Muscle layer of duodenum (tissue), 2 donors: Measurements from ENCODE around the gene SLC9C2.
"Not testable (repeated sequence)": the region's sequence is repeated elsewhere in the genome, so short reads cannot be mapped to it uniquely, and the experiment has no call there.

ENCODE experiments used
- H3K27ac ChIP-seq: one replicate; pipeline ENCODE4 v1.7.0; 2013; ENCODE audit warnings: mild to moderate bottlenecking, low read length
- H3K27me3 ChIP-seq: one replicate; pipeline ENCODE4 v1.7.0; 2013; ENCODE audit warnings: low read depth, mild to moderate bottlenecking, control low read depth, low read length
- H3K36me3 ChIP-seq, 2 donors: one replicate each; pipeline ENCODE4 v1.7.0; 2013; ENCODE audit warnings: low read length in 2 of 2, control low read depth in 1 of 2, mild to moderate bottlenecking in 1 of 2; ENCODE audit not compliant: insufficient read depth in 2 of 2, control insufficient read depth in 1 of 2
- H3K4me1 ChIP-seq, 2 donors: one replicate each; pipeline ENCODE4 v1.7.0; 2013; ENCODE audit warnings: low read length in 2 of 2, mild to moderate bottlenecking in 2 of 2, control low read depth in 1 of 2, moderate library complexity in 1 of 2; ENCODE audit not compliant: insufficient read depth in 2 of 2, control insufficient read depth in 1 of 2
- H3K4me3 ChIP-seq, 2 donors: one replicate each; pipeline ENCODE4 v1.7.0; 2013; ENCODE audit warnings: low read length in 2 of 2, low read depth in 1 of 2, mild to moderate bottlenecking in 1 of 2
- H3K9me3 ChIP-seq, 2 donors: one replicate each; pipeline ENCODE4 v1.7.0; 2013; ENCODE audit warnings: low read length in 2 of 2, control low read depth in 1 of 2, mild to moderate bottlenecking in 1 of 2; ENCODE audit not compliant: control insufficient read depth in 1 of 2
- donor health status: healthy.

Gene SLC9C2

DNA sequence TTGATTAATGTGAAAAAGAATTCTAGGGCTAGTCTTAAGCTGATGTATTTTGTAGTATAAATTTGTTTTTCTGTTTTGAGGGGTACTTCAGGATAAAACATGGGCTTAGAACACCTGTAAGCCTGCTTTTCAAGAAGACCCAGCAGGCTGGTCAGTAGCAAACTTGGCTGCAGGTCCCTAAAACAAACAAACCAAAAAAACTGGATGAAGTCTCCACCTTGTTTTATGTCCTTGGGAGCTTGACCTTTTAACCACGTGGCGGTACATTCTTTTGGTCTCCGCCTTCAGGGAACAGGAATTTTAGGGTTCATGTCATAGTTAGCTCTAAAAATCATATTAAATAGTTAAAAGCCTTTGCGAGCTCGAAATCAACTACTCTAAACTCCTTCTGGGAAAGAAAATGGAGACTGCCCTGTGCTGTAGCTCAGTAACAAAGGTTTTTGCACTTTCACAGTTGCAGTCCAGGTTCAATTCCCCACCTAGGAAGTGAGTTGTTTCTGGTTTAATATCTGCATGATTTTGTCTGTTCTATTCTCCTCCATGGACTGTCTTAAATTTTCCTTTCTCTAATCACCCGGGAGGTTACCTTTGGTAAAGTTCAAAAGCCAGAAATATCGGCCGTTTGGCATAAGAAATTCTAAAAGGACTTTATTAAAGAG, 107.1 kb downstream of the SLC9C2 start:
- Histone ChIP-seq H3K4me3 (no peak overlapping the region), H3K9me3 (no peaks in the 10 kb centered on the region), H3K27me3 (no peaks in the 10 kb centered on the region), H3K4me1 (no peaks in the 10 kb centered on the region), H3K27ac (no peak overlapping the region), H3K36me3 (no peaks in the 10 kb centered on the region)

DNA sequence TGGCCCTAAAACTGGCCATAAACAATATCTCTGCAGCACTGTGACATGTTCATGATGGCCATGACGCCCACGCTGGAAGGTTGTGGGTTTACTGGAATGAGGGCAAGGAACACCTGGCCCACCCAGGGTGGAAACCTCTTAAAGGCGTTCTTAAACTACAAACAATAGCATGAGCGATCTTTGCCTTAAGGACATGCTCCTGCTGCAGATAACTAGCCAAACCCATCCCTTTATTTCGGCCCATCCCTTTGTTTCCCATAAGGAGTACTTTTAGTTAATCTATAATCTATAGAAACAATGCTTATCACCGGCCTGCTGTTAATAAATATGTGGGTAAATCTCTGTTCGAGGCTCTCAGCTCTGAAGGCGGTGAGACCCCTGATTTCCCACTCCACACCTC, 109.7 kb downstream of the SLC9C2 start:
- H3K27ac ChIP-seq, H3K27me3 ChIP-seq, H3K4me3 ChIP-seq, H3K4me1 ChIP-seq, H3K9me3 ChIP-seq: not testable (repeated sequence)
- peaks cover 11 to 21% of the 10 kb centered on the region in 2 donors for H3K36me3 ChIP-seq

DNA sequence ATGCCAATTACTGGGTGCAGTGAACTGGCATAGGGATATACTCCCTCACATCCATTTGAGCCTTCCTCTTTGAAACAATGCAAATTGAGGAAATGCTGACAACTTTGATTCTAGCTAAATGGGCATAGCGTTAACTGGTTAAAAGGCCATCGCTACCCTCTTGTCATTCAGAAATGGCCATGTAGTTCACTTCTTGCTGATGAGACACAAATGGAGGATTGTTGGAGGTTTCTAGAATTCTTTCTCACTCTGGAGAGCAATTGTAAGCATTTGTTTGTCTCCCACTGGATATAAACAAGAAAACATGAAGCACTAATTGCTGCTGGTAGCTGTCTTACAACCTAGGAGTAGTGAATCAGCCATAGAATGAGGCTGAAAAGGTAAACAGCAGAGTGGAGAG, 111.4 kb downstream of the SLC9C2 start:
- no peak overlapping the region for H3K27ac ChIP-seq
- H3K36me3 ChIP-seq = peaks cover 27 to 37% of the 10 kb centered on the region in 2 donors
- H3K27me3 ChIP-seq = no peaks in the 10 kb centered on the region
- no peaks in the 10 kb centered on the region for H3K4me1 ChIP-seq
- no peaks in the 10 kb centered on the region for H3K9me3 ChIP-seq
- H3K4me3 ChIP-seq = no peak overlapping the region

- H3K4me3 ChIP-seq = no peak overlapping the region
- H3K4me1 ChIP-seq = no peaks in the 10 kb centered on the region
- H3K27ac ChIP-seq = no peak overlapping the region
- H3K27me3 ChIP-seq = no peaks in the 10 kb centered on the region
- peaks cover 43 to 53% of the 10 kb centered on the region in 2 donors for H3K36me3 ChIP-seq
- H3K9me3 ChIP-seq = no peaks in the 10 kb centered on the region
Measured at GRCh38 chr1:173489929-173490328, 112.9 kb downstream of the SLC9C2 start.

DNA sequence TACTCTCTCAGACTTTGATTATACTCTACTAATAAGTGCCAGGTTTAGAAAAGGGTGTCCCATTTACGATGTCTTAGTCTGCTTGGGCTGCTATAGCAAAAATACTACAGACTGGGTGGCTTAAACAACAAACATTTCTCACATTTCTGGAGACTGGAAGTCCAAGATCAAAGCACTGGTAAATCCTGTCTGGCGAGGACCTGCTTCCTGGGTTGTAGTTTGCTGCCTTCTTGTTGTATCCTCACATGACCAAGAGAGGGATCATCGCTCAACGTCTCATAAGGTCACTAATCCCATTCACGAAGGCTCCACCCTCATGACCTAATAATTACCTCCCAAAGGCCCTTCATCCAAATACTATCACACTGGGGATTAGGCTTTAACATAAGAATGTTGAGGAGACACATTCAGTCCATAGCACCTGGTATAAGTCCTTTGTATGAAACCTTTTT, 113.7 kb downstream of the SLC9C2 start:
- no peaks in the 10 kb centered on the region for H3K9me3 ChIP-seq
- no peak overlapping the region for H3K4me3 ChIP-seq
- H3K27ac ChIP-seq = no peak overlapping the region
- H3K27me3 ChIP-seq = no peaks in the 10 kb centered on the region
- peaks cover 50 to 59% of the 10 kb centered on the region in 2 donors for H3K36me3 ChIP-seq
- H3K4me1 ChIP-seq = no peaks in the 10 kb centered on the region

DNA sequence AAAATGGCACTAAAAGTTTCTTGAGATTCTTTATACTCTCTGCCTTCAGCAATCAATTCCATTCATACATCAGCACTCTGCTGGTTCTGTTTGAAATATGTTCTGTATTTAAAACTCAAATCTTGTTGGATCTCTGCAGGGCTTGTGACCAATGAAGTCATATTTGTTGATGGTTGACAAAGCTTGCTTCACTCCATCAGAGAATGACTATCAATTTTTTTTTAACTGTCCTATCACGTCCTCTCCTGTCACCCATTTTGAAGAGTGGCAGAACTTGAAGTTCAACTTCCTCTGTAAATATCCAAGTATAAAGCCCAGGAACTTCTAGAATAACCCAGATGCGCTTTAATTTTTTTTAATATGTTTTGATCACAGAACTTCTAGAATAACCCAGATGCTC, 114.9 kb downstream of the SLC9C2 start:
- H3K4me1 ChIP-seq = no peaks in the 10 kb centered on the region
- no peak overlapping the region for H3K27ac ChIP-seq
- no peaks in the 10 kb centered on the region for H3K27me3 ChIP-seq
- no peak overlapping the region for H3K4me3 ChIP-seq
- peaks cover 52 to 67% of the 10 kb centered on the region in 2 donors for H3K36me3 ChIP-seq
- H3K9me3 ChIP-seq = no peaks in the 10 kb centered on the region

GRCh38 chr1:173485401-173485800, 117.5 kb downstream of the SLC9C2 start:
- H3K9me3 ChIP-seq = no peaks in the 10 kb centered on the region
- H3K27me3 ChIP-seq = no peaks in the 10 kb centered on the region
- peaks cover 0 to 4% of the 10 kb centered on the region in 2 donors for H3K4me1 ChIP-seq
- no peak overlapping the region for H3K27ac ChIP-seq
- no peak overlapping the region for H3K4me3 ChIP-seq
- peaks cover 73 to 90% of the 10 kb centered on the region in 2 donors for H3K36me3 ChIP-seq

GRCh38 chr1:173484276-173484675, 118.6 kb downstream of the SLC9C2 start:
- Histone ChIP-seq H3K27me3 (no peaks in the 10 kb centered on the region), H3K27ac (no peak overlapping the region), H3K36me3 (peaks cover 72 to 81% of the 10 kb centered on the region in 2 donors), H3K4me1 (peaks cover 10 to 16% of the 10 kb centered on the region in 2 donors), H3K9me3 (no peaks in the 10 kb centered on the region), H3K4me3 (no peak overlapping the region)

DNA sequence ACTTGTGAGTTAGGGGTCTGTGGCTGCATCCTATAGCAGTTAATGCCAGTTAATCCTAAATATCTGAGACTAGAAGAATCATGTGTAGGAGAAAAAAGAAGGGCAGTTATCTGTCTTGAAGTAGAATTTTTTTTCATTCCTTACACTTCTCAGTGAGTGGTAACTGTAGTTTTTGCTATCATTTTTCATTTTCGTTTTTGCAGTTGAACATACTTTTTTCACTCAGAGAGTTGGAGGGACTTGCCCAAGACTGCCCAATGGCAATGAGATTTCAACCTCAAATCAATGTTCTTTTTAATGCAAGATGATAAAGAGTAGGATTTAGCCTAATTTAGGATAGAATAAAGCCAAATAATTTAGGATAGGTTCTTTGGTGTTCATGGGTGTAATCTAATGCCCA, 120.2 kb downstream of the SLC9C2 start:
- Histone ChIP-seq H3K4me3 (no peak overlapping the region), H3K4me1 (peaks cover 20 to 27% of the 10 kb centered on the region in 2 donors), H3K9me3 (no peaks in the 10 kb centered on the region), H3K27me3 (no peaks in the 10 kb centered on the region), H3K36me3 (peaks cover 57 to 65% of the 10 kb centered on the region in 2 donors), H3K27ac (no peak overlapping the region)

- Histone ChIP-seq H3K4me1 (peaks cover 21 to 27% of the 10 kb centered on the region in 2 donors), H3K9me3 (no peaks in the 10 kb centered on the region), H3K27me3 (no peaks in the 10 kb centered on the region), H3K27ac (no peak overlapping the region), H3K4me3 (no peak overlapping the region), H3K36me3 (peaks cover 43 to 51% of the 10 kb centered on the region in 2 donors)
Measured at GRCh38 chr1:173481195-173481772, 121.6 kb downstream of the SLC9C2 start.

DNA sequence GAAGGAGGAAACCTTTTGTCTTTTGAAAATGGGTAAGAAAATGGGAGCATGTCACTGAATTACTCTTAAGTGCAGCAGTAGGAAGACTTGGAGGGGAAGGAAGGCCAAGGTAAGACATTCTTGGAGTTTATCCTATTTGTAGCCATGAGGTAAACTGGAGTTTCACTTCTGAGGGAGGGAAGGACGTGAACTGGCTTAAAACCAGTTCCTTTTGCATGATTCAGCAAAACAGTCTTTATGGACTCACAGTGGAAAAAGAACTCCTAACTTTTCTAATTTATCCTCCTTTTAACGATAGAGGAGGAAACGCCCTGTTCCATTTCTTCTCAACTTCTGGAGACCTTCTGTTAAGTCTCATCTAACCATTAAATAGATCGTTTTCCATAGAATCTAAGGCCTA, 123.2 kb downstream of the SLC9C2 start:
- peak overlapping the region; percentile 88 for H3K27ac ChIP-seq
- peaks cover 27 to 35% of the 10 kb centered on the region in 2 donors for H3K36me3 ChIP-seq
- H3K4me1 ChIP-seq = peaks cover 32 to 39% of the 10 kb centered on the region in 2 donors
- no peaks in the 10 kb centered on the region for H3K27me3 ChIP-seq
- H3K9me3 ChIP-seq = no peaks in the 10 kb centered on the region
- H3K4me3 ChIP-seq = no peak overlapping the region
